Karpas-422 (cell line): ENCODE results near the gene NCOA6. TPM values are rescaled to one million over a fixed set of nuclear protein-coding genes. Genes with fewer than 3 reads are reported as not detected.
A peak's percentile ranks its signal among the peaks of the same experiment; 100 is the strongest.

ENCODE experiments used
- DNase-seq: peaks from one replicate; pipeline ENCODE4 v3.0.0-alpha.2; 2015
- H2AFZ ChIP-seq: fragments of 200-600 bp; sonication (generic); 2 replicates; pipeline ENCODE4 v1.6.1; 2014; ENCODE audit warnings: antibody characterized with exemption, low read length, mixed read lengths
- H3K27ac ChIP-seq: fragments of 200-600 bp; sonication (generic); 2 replicates; pipeline ENCODE4 v1.5.1; 2014; ENCODE audit warnings: mild to moderate bottlenecking, low read length, moderate library complexity
- H3K27me3 ChIP-seq: fragments of 200-600 bp; sonication (generic); 2 replicates; pipeline ENCODE4 v1.6.1; 2014; ENCODE audit warnings: low read length, mixed read lengths
- H3K36me3 ChIP-seq: fragments of 200-600 bp; sonication (generic); 2 replicates; pipeline ENCODE4 v1.6.1; 2014; ENCODE audit warnings: low read length, mixed read lengths; ENCODE audit not compliant: insufficient read depth
- H3K4me1 ChIP-seq: fragments of 200-600 bp; sonication (generic); 2 replicates; pipeline ENCODE4 v1.6.1; 2014; ENCODE audit warnings: mild to moderate bottlenecking, low read length, mixed read lengths
- H3K4me2 ChIP-seq: fragments of 200-600 bp; sonication (generic); 2 replicates; pipeline ENCODE4 v1.6.1; 2014; ENCODE audit warnings: low read length, low read depth, mild to moderate bottlenecking; ENCODE audit not compliant: poor library complexity, severe bottlenecking
- H3K4me3 ChIP-seq: fragments of 200-600 bp; sonication (generic); 2 replicates; pipeline ENCODE4 v1.5.1; 2014; ENCODE audit warnings: mild to moderate bottlenecking, antibody characterized with exemption, low read length, mixed read lengths
- H3K79me2 ChIP-seq: fragments of 200-600 bp; sonication (generic); 2 replicates; pipeline ENCODE4 v1.6.1; 2014; ENCODE audit warnings: mild to moderate bottlenecking, low read length, mixed read lengths
- H3K9ac ChIP-seq: fragments of 200-600 bp; sonication (generic); 2 replicates; pipeline ENCODE4 v1.6.0; 2014; ENCODE audit warnings: low read length
- H3K9me2 ChIP-seq: fragments of 200-600 bp; sonication (generic), shearing (Covaris generic); replicated peaks from 2 replicates; pipeline ENCODE4 v1.6.0; 2014; ENCODE audit warnings: mild to moderate bottlenecking, low read length, moderate library complexity; ENCODE audit not compliant: insufficient read depth
- H3K9me3 ChIP-seq: fragments of 300-700, 200-600 bp; sonication (generic); 2 replicates; pipeline ENCODE4 v1.6.1; 2014; ENCODE audit warnings: low read length, mixed read lengths
- H4K20me1 ChIP-seq: fragments of 200-600 bp; sonication (generic); 2 replicates; pipeline ENCODE4 v1.6.1; 2014; ENCODE audit warnings: mild to moderate bottlenecking, antibody characterized with exemption, low read length, low read depth; ENCODE audit not compliant: insufficient read depth
- total RNA-seq: library from RNA; depleted of rRNA; stranded (reverse); fragments of >200 nt; shearing (Covaris generic); gene quantifications from 2 replicates; pipeline ENCODE4 v1.2.3, GENCODE V29; 2014; ENCODE audit warnings: low replicate concordance

The NCOA6 gene
- total RNA-seq, 1 experiment from 2014 or later = 15.4 TPM

DNA sequence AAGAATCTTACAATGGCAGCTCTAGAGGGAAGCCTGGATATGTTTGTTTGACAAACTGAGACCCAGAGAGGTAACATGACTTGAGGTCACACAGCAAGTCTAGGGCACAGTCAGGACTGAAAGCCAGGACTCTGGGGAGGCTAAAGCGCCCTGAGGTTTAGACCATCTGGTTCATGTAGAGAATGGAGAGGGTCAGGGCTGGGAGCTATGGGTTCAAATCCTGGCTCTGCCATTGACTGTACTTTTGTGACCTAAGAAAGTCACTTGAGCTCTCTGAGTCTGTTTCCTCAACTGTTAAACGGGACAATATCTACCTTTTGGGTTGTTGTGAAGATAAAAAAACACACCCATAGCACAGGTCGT, 122.4 kb downstream of the NCOA6 start:
- H2AFZ ChIP-seq = 0 out of 2 replicates have a peak overlapping the region, but pooled peaks have one; percentile 95
- peak overlapping the region; percentile 76; the same call in 1 of the 2 replicates for H3K9ac ChIP-seq
- no peaks in the 10 kb centered on the region for H4K20me1 ChIP-seq

DNA sequence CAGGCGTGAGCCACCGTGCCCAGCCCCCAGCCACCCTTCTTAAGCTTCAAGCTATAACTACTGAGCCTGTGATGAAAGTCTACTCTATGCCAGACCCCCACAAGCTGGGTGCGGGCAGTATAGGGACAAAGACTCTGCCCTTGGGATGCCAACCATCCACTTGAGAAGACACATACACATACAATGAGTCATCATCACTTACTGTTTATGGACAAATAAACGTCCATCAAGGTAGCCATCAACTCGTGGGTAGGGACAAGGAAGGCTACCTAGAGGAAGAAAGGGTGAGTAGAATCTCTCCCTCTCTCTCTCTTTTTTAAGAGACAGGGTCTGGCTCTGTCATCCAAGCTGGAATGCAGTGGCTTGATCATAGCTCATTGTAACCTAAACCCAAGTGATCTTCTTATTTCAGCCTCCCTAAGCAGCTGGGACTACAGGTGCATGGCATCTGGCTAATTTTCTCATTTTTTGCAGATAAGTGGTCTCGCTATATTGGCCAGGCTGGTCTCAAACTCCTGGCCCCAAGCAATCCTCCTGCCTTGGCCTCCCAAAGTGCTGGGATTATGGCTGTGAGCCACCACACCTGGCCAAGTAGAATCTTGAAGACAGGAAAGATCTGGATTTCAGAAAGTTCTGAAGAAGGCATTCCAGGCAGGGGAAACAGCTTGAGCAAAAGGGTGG, 123.9 kb downstream of the NCOA6 start:
- no peaks in the 10 kb centered on the region for H3K27me3 ChIP-seq
- no peak overlapping the region for H3K9ac ChIP-seq
- H3K4me3 ChIP-seq = no peak overlapping the region
- no peak overlapping the region for H2AFZ ChIP-seq
- H3K79me2 ChIP-seq = no peaks in the 10 kb centered on the region
- no peak overlapping the region for H3K27ac ChIP-seq
- H3K9me2 ChIP-seq = no peaks in the 10 kb centered on the region
- no peak for DNase-seq
- no peak overlapping the region for H3K4me2 ChIP-seq
- peaks cover 28% of the 10 kb centered on the region for H3K4me1 ChIP-seq
- H4K20me1 ChIP-seq = no peaks in the 10 kb centered on the region
- H3K9me3 ChIP-seq = no peaks in the 10 kb centered on the region
- no peaks in the 10 kb centered on the region for H3K36me3 ChIP-seq

More for the DNA sequence above, 122.4 kb downstream of the NCOA6 start:
- Histone ChIP-seq H3K79me2 (no peaks in the 10 kb centered on the region), H3K27ac (no peak overlapping the region), H3K36me3 (no peaks in the 10 kb centered on the region), H3K9me2 (no peaks in the 10 kb centered on the region), H3K27me3 (no peaks in the 10 kb centered on the region), H3K4me2 (peak overlapping the region; percentile 98), H3K4me1 (peaks cover 31% of the 10 kb centered on the region), H3K9me3 (no peaks in the 10 kb centered on the region), H3K4me3 (peak overlapping the region; percentile 77)
- DNase-seq = no peak

DNA sequence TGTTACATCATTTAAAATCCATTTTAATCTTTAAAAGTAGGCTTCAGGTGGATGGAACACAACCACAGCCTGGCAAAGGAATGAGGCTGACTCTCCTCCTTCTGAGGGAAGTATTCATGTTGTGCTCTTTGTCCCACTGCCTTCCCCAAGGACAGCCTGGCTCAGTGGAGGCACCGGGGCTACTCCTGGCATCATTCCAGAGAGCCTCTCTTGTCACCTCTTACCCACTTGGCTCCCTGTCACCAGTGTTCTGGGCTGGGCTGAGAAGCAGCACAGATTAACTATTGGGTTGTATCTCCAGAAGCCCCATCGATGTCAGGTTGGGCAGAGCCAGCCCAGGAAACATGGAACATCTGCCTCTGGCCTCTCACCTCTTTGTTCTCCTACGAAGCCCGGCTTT, 132.0 kb downstream of the NCOA6 start:
- Histone ChIP-seq H3K4me2 (no peak overlapping the region), H4K20me1 (no peaks in the 10 kb centered on the region)

DNA sequence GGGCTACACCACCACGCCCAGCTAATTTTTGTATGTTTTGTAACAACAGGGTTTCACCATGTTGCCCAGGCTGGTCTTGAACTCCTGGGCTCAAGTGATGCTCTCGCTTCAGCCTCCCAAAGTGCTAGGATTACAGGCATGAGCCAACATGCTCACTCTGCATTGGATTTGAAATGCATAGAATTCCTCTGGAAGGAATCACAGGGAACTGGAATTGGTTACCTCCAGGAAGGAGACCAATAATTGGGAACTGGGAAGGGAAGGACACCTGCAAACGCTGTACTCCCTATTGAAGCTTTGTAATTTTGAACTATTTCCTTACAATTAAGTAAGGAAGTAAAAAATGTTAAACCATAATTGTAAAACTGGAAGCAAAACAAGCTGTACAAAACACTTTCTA, 133.6 kb downstream of the NCOA6 start:
- H3K4me1 ChIP-seq = no peaks in the 10 kb centered on the region
- no peaks in the 10 kb centered on the region for H3K36me3 ChIP-seq
- H3K9ac ChIP-seq = no peak overlapping the region
- no peaks in the 10 kb centered on the region for H3K9me3 ChIP-seq
- H3K79me2 ChIP-seq = no peaks in the 10 kb centered on the region
- no peaks in the 10 kb centered on the region for H3K27me3 ChIP-seq
- no peak overlapping the region for H2AFZ ChIP-seq
- H3K4me2 ChIP-seq = no peak overlapping the region
- no peak overlapping the region for H3K27ac ChIP-seq
- no peak overlapping the region for H3K4me3 ChIP-seq
- no peak for DNase-seq
- H3K9me2 ChIP-seq = no peaks in the 10 kb centered on the region
- H4K20me1 ChIP-seq = no peaks in the 10 kb centered on the region

More for the DNA sequence above, 132.0 kb downstream of the NCOA6 start:
- Histone ChIP-seq H3K4me1 (no peaks in the 10 kb centered on the region), H3K27ac (no peak overlapping the region), H2AFZ (no peak overlapping the region), H3K9ac (no peak overlapping the region), H3K79me2 (no peaks in the 10 kb centered on the region), H3K9me3 (no peaks in the 10 kb centered on the region), H3K36me3 (no peaks in the 10 kb centered on the region), H3K27me3 (no peaks in the 10 kb centered on the region), H3K4me3 (no peak overlapping the region), H3K9me2 (no peaks in the 10 kb centered on the region)
- no peak for DNase-seq

GRCh38 chr20:34689486-34689885, 136.0 kb downstream of the NCOA6 start:
- Histone ChIP-seq H3K9me2 (no peaks in the 10 kb centered on the region), H3K4me1 (no peaks in the 10 kb centered on the region), H4K20me1 (no peaks in the 10 kb centered on the region), H3K9ac (no peak overlapping the region), H3K79me2 (no peaks in the 10 kb centered on the region), H2AFZ (no peak overlapping the region), H3K9me3 (no peaks in the 10 kb centered on the region), H3K36me3 (no peaks in the 10 kb centered on the region), H3K4me2 (no peak overlapping the region), H3K27ac (no peak overlapping the region), H3K27me3 (no peaks in the 10 kb centered on the region), H3K4me3 (no peak overlapping the region)
- DNase-seq = no peak

DNA sequence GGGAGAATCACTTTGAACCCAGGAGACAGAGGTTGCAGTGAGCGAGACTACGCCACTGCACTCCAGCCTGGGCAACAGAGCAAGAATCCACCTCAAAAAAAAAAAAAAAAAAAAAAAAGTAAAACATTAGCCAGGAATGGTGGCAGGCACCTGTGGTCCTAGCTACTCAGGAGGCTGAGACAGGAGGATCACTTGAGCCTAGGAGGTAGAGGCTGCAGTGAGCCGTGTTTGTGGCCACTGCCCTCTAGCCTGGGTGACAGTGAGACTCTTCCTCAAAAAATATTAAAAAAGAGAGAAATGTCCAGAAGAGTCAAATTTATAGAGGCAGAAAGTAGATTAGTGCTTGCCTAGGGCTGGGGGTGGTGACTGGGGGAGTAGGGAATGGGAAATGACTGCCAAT, 141.8 kb downstream of the NCOA6 start:
- Histone ChIP-seq H3K9me2 (no peaks in the 10 kb centered on the region), H3K9me3 (no peaks in the 10 kb centered on the region), H3K4me1 (peaks cover 6% of the 10 kb centered on the region; the same call in 1 of the 2 replicates), H3K79me2 (no peaks in the 10 kb centered on the region), H3K9ac (no peak overlapping the region), H3K4me2 (no peak overlapping the region), H3K4me3 (no peak overlapping the region), H3K27ac (no peak overlapping the region), H2AFZ (no peak overlapping the region), H3K36me3 (no peaks in the 10 kb centered on the region), H3K27me3 (no peaks in the 10 kb centered on the region), H4K20me1 (no peaks in the 10 kb centered on the region)
- no peak for DNase-seq

DNA sequence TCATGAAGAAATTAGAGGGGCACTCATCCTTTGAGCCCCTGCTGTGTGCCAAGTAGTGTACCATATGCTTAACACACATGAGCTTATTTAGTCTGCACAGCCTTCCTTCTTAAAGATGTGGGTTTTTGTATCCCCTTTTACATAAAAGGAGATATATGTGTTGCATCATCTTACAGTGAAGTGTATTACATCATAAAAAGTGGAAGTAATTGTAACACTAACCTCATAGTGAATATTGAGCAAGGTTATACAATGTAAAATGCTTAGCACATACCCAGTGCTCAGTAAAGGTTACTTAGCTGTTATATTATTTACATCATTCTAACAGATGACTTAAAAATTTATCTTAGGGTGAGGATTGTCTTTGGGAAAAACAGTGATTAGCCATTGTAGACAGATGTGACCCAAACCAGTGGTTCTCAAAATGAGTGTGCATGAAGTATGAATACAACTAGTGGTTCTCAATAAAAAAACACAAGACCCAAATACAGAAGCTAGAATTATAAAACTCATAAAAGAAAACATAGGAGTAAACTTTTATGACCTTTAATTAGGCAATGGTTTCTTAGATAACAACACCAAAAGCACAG, 144.8 kb downstream of the NCOA6 start:
- Histone ChIP-seq H3K79me2 (peaks cover 8% of the 10 kb centered on the region), H3K27me3 (no peaks in the 10 kb centered on the region), H3K9ac (no peak overlapping the region), H3K9me2 (no peaks in the 10 kb centered on the region), H3K4me1 (peaks cover 19% of the 10 kb centered on the region), H4K20me1 (no peaks in the 10 kb centered on the region), H3K9me3 (no peaks in the 10 kb centered on the region), H3K4me2 (no peak overlapping the region), H3K4me3 (no peak overlapping the region), H3K36me3 (no peaks in the 10 kb centered on the region), H3K27ac (no peak overlapping the region), H2AFZ (no peak overlapping the region)
- DNase-seq = peak; percentile 55

DNA sequence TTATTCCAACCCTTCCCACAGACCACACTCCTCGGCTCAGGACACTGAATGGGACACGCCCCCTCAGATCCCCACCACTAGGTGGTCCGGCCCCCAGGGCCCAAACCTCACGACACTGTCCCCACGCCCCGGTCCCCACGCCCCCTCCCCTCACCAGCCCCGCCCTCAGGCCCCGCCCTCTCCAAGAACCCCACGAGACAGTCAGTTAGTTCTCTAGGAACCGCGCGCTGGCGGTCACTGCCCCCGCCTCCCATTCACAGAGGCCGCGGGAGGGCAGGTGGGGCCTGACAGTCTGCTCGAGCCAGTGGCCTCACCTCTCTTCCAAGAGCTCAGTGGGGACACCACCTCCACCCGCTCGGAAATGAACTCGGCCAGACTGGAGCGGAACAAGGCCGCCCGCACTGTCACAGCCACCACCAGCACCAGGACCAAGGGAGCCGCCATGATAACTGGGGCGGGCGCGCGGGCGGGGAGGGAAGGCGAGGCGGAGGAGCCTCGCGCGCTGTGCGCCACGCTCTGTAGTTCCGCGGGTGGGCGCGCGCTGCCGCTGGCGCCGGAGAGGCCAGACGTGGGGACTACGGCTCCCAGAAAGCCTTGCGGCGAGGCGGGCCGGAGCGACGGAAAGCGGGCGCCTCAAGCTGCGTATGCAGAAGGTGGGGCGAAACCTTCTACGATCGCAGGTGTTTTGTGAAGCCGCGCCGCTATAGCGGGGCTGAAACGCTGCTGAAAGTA, 148.6 kb downstream of the NCOA6 start, which contains the start of gene PIGU:
PIGU (minus strand) TSS at position 451 of the 732 bp plus-strand sequence; CDS start at position 444, 7 bp downstream.
- Histone ChIP-seq H3K27ac (peak within 1 kb of the TSS; percentile 46), H3K9ac (peak within 1 kb of the TSS; percentile 74), H4K20me1 (no peaks in the 10 kb centered on the region), H3K79me2 (peaks cover 31% of the 10 kb centered on the region), H3K9me2 (no peaks in the 10 kb centered on the region), H3K4me3 (peak within 1 kb of the TSS; percentile 91), H3K9me3 (no peaks in the 10 kb centered on the region), H3K4me2 (peak within 1 kb of the TSS; percentile 91), H3K27me3 (no peaks in the 10 kb centered on the region), H2AFZ (no peak within 1 kb of the TSS), H3K36me3 (no peaks in the 10 kb centered on the region), H3K4me1 (peaks cover 24% of the 10 kb centered on the region)
- peak; percentile 99 for DNase-seq
